Measurements from ENCODE around the gene EIF4E2.

DNA sequence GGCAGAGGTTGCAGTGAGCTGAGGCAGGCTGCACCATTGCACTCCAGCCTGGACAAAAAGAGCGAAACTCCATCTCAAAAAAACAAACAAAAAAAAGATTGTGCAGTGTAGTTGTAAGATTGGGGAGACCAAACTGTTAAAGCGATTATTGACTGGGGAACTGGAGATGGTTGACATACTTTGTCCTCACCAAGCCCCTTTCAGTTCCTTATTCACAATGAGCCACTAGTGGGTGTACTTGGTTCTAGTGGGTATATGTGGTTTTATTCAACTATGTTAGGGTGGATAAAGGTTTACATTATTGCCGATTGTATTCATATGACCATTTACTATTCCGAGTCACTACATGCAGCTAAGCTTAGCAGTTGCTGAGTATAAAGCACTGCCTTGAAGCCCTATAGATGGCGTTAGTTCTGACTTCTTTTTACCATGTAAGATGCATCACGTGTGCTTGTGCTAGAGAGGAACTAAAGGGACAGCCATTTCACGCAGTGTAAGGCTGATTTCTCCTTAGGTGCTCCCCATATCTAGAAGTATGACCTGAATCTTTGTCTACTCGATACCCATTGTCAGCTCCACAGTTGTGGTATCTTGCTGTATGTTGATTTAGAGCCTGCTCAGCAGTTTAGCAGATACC is 12.1 kb downstream of the EIF4E2 start:
- TF ChIP-seq, protein P1, sequence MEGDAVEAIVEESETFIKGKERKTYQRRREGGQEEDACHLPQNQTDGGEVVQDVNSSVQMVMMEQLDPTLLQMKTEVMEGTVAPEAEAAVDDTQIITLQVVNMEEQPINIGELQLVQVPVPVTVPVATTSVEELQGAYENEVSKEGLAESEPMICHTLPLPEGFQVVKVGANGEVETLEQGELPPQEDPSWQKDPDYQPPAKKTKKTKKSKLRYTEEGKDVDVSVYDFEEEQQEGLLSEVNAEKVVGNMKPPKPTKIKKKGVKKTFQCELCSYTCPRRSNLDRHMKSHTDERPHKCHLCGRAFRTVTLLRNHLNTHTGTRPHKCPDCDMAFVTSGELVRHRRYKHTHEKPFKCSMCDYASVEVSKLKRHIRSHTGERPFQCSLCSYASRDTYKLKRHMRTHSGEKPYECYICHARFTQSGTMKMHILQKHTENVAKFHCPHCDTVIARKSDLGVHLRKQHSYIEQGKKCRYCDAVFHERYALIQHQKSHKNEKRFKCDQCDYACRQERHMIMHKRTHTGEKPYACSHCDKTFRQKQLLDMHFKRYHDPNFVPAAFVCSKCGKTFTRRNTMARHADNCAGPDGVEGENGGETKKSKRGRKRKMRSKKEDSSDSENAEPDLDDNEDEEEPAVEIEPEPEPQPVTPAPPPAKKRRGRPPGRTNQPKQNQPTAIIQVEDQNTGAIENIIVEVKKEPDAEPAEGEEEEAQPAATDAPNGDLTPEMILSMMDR (IDR thresholded peaks at IDR 0.05; ENCODE audit: extremely low read depth in 1 of 2, insufficient read depth in 1 of 2, low read depth in 1 of 2, low read length in 2 of 2) = no peak
- TF ChIP-seq POLR2A (IDR thresholded peaks at IDR 0.05; ENCODE audit: low read depth, low read length) (no peak), FOS (IDR thresholded peaks at IDR 0.05; ENCODE audit: borderline replicate concordance, insufficient read depth, low read length) (no peak), POLR2AphosphoS5 (IDR thresholded peaks at IDR 0.05; ENCODE audit: insufficient read depth, low read depth, low read length) (no peak), JUN (IDR thresholded peaks at IDR 0.05; ENCODE audit: borderline replicate concordance, insufficient read depth, insufficient read length, low read depth) (no peak)
- TF ChIP-seq, protein P2, sequence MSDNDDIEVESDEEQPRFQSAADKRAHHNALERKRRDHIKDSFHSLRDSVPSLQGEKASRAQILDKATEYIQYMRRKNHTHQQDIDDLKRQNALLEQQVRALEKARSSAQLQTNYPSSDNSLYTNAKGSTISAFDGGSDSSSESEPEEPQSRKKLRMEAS (IDR thresholded peaks at IDR 0.05; ENCODE audit: insufficient read depth, insufficient read length) = no peak

Measured in endothelial cell of umbilical vein (primary cell).